ENCODE results near the gene KCNT1.
"Not testable (repeated sequence)": the region's sequence is repeated elsewhere in the genome, so short reads cannot be mapped to it uniquely, and the experiment has no call there.

KCNT1 gene

DNA sequence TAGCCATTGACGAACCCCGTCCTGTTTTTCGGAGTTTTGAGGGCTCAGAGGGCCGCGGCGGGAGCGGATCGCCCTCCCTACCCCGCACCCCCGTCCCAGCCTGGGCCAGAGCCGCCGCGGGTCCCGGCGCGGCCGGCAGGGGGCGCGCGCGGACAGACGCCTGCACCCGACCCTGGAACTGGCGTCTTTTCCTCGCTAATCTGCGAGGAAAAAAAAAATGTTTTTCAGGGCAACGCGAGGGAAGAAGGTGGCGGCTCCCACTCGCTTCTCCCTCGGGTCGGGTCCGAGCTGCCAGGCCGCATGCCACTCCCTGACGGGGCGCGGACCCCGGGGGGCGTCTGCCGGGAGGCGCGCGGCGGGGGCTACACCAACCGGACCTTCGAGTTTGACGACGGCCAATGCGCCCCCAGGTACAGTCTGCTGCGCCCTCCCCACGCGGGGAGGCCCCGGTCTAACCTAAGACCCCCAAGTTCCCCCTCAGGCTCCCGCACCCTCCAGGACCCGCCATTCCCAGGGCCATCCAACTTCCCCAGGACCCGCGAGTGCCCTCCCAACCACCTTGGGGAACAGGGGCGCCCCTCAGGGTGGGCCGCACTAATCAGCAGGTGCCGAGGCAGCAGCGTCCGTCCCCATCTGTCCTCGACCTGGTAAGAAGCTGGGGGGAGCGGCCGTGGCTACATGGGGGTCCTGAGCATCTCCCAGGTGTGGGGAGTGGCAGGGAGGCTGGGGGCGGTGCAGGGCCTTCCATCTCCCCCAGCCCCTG lies at the start of gene KCNT1:
Gene KCNT1, plus strand, starts transcription at position 227 of the 763 bp plus-strand sequence. Its CDS starts 74 bp downstream, at position 301.
- DNase-seq, result no peak

- DNase-seq, result no peak
Observed at GRCh38 chr9:135655317-135655716, 46.7 kb upstream of the KCNT1 start.

GRCh38 chr9:135657416-135657815 lies 44.6 kb upstream of the KCNT1 start:
- DNase-seq, result no peak

- no peak for DNase-seq
Observed at GRCh38 chr9:135659252-135659651, 42.7 kb upstream of the KCNT1 start.

- no peak for DNase-seq
Observed at GRCh38 chr9:135660407-135660806, 41.6 kb upstream of the KCNT1 start.

GRCh38 chr9:135661816-135662560 lies 40.0 kb upstream of the KCNT1 start:
- no peak for DNase-seq

GRCh38 chr9:135662758-135663450 lies 39.1 kb upstream of the KCNT1 start, which contains the start of gene LCN9:
LCN9 (plus strand) TSS chr9:135663309; CDS start chr9:135663322, 13 bp downstream.
- no peak for DNase-seq

- no peak for DNase-seq
Observed at GRCh38 chr9:135663451-135663770, 38.6 kb upstream of the KCNT1 start.

- no peak for DNase-seq
Observed at GRCh38 chr9:135663857-135664256, 38.1 kb upstream of the KCNT1 start.

DNA sequence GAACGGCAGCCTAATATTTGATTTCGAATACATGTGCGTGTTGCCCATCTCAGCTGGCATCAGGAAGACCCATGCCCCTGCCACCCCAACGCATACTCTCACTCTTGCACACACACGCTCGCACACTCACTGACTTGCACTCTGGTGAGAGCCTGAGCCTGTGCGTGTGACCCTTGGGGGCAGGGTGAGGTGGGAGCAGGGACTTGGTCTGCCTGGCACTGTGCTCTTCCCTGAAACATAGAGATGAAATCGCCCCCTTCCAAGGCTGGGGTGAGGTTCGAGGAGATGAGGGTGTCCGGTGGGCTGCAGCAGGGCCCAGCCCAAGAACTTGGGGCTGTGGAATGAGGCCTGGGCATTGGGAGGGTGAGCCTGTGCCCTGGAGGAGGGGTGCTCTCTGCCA lies 37.7 kb upstream of the KCNT1 start:
- DNase-seq, result no peak

DNA sequence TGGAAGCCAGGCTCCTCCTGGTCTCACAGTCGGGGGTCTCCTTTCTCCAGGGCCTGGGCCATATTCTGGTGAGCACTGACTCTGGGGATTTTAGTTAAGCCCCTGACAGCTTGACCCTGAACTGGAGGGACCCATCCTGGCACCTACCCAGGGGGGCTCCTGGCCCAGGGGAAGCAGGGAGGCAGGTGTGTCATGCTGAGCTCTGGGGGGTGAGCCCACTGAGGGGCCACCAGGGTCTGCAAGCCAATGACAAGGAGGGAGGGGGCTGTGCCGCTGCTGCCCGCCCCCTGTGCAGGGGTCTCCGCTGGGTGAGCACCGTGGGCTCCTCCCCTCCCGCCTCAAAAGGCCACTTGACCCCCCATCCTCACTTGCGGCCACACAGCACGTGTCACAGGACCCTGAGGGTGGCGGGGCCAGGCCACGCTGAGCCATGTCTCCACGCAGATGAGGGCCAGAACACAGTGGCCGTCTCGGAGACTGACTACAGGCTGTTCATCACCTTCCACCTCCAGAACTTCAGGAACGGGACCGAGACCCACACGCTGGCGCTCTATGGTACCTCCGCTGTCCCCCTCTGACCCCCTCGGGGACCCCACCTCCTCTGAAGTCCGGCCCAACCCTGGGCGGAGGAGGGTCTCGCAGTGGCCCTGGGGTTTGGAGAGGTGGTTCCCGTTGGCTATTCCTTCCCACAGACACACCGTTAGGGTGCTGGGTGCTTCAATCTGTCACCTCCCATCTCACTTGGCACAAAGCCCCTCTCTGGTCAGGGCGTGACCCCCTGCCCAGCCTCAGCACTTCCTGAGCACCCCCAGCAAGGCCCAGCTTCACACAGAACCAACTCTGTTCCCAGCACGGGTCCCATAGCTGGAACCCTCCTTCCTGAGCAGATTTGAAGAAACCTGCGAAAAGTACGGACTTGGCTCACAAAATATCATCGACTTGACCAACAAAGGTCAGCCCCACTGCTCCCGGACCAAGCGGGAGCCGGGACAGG lies 36.9 kb upstream of the KCNT1 start:
- DNase-seq, result no peak

DNA sequence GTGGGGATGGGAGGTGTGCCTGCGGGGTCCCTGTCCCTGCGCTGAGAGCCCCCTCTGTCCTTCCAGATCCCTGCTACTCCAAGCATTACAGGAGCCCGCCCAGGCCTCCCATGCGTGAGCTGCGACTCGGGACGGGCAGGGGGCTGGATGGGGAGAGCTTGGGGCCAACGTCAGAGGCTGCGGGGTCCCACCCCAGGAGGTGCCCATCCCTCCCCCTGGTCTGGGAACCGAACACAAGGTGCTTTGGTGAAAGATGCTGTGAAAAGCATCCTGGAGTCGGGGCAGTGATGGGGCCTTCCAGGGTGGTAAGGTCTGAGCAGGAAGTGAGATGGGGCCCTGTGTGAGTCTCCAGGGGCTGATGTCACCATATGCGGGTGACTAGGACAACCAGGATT lies 36.2 kb upstream of the KCNT1 start:
- no peak for DNase-seq

DNA sequence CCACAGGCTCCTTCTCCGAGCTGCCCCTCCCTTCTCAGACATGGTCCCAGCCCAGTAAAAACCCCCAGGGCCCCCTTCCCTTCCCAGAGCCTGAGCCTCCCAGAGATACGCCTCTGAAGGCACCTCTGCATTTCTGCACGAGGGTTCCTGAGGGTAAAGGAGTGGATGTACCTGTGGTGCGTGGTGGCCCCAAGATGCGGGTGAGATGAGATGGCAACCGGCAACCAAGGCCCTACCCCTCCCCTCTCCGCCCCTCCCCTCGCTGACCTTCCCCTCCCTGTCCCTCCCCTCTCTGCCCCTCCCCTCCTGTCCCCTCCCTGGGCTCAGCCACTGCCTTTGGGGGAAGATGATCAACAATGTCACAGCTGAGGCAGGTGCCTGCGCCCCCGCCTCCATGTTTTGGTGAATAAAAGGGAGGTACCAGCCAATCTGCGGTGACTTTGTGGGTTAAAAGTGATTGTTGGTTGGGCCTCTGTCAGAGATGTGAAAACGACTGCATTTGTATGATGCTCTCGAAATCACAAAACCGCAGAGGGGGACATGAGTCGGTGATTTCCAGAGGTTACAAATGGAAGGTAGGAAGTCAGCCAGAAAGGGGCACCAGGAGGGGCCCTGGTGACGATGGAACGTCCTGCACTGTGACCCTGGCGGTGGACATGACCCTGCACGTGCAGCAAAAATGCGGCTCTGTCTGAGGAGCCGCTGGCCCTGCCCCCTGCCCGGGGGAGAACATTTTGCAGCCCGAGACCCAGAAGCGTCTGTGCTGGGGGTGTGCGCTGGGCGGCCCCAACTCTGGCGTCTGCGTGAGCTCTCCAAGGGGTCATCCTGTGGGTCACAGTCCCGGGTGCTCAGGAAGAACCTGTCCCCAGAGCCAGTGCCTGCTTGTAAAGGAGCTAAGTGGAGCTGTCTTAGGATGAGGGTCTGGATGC lies 35.2 kb upstream of the KCNT1 start:
- no peak for DNase-seq

GRCh38 chr9:135667463-135668001 lies 34.5 kb upstream of the KCNT1 start:
- no peak for DNase-seq

- not testable (repeated sequence) for DNase-seq
Observed at GRCh38 chr9:135669018-135669417, 33.0 kb upstream of the KCNT1 start.

DNA sequence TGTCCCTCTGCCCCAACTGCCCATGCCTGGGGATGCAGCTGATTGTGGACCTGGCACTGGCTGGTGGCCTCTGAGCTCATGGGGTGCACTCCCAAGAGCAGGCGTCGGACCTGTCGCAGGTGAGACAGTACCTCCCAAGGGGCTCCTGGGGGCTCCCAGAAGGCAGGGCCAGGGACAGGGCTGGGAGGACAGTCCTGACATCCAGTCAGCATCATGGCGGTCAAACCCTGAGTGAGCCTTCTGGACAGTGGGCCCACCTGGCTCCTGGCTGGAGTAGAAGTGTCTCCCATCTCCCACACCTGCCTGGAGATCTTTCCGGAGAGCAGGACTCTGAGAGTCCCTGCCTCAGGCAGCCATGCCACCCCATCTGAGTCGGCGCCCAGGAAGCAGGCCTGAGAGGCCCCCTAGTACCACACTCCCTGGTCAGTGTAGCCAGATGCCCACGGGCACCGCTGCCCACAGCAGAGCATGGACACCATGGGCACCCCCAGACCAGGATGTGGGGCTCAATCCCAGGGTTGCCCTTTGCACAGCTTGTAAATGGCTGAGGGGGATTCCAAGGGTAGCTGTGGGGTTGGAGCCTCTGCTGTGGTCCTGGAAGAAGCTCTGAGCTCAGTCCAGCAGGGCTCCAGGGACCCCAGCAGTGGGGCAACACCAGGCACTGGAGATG lies 32.2 kb upstream of the KCNT1 start:
- DNase-seq, result no peak

DNA sequence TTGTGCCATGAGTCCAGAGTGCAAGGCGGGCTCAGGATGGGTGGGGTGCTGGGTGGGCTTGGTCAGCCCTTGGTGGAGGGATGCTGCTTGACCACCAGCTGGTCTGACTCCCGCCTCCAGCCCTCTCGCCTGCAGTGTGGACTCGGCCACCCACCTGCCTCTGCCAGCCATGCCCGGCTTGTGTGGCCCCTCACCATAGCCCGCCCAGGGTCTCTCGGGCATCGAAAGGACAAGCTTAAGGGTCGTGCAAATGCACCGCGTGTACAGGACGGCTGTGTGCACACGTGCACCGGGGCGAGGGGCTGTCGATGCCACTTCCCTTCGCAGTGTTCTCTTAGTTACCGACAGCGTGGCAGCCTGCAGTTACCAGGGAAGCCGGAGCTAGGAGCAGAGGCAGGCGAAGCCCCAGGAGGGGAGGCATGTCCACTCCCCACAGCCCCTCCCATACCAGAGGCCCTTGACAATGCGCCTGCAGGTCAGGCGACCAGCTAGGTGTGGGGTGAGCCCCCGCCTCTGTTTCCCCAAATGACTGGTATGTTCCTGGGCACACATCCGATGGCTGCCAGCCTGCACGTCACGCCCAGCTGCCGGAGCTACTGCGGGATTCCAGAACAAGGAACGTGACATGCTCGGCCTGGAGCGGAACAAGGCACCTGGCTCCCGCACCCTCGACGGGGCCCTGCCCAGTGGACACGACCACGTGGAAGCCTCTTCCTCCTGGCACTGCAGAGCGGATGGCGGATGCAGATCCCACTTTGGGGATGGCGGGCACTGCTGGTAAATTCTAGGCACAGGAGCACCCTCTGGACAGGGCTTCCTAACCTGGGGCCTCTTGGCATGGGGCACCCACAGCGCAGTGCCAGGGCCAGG lies 31.0 kb upstream of the KCNT1 start:
- DNase-seq, result no peak

DNA sequence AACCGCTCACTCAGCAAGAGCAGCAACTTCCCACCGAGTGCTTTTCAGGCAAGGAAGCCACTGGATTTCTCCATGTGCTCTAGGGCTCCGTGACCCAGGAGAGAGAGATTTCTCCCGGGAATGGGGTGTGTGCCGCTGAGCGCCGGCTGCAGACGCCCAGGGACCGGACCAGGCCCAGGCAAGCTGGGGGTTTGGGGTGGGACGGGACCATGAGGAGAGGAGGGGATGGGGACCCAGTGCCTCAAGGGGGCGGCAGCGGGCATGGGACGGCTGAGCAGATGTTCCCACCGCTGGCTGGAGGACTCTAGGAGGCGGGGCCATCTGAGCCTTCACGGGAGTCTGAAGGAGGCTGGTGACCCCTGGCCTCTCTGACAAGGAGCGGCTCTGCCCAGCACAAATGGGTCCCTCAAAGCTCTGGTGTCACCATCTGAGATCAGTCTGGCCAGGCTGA lies 30.4 kb upstream of the KCNT1 start:
- DNase-seq, result no peak

GRCh38 chr9:135672786-135673185 lies 29.2 kb upstream of the KCNT1 start:
- DNase-seq, result not testable (repeated sequence)

Measured in AML-193 (cell line).